Tibial nerve (tissue), 4 donors: ENCODE results near the gene RASSF5.

Source experiments
- CTCF ChIP-seq, 5 experiments: fragments of 200-600 bp in 3 of 5; fragments of 450-650 bp in 2 of 5; sonication (generic) in 3 of 5; IDR thresholded peaks; one replicate each; pipeline ENCODE4 v1.5.1; 2016 to 2019; ENCODE audit warnings: antibody characterized with exemption in 5 of 5, mild to moderate bottlenecking in 3 of 5, moderate library complexity in 2 of 5
- EP300 ChIP-seq, 2 donors: sonication (generic); formaldehyde crosslinking; IDR thresholded peaks; one replicate each; pipeline ENCODE4 v1.6.1; 2017; ENCODE audit warnings: antibody characterized with exemption in 2 of 2, mild to moderate bottlenecking in 1 of 2
- POLR2A ChIP-seq, 2 donors: fragments of 450-650 bp; IDR thresholded peaks; one replicate each; pipeline ENCODE4 v1.6.1; 2017; ENCODE audit warnings: antibody characterized with exemption in 2 of 2, mild to moderate bottlenecking in 2 of 2, moderate library complexity in 2 of 2

GRCh38 chr1:206511362-206512057 is 4.2 kb downstream of the RASSF5 start:
- TF ChIP-seq CTCF (IDR thresholded peaks at IDR 0.05) (no peak), POLR2A (IDR thresholded peaks at IDR 0.05) (no peak), EP300 (IDR thresholded peaks at IDR 0.05) (no peak)
